SW 1271 (cell line): ENCODE data around the gene CARNS1.
"Not testable (repeated sequence)": the region's sequence is repeated elsewhere in the genome, so short reads cannot be mapped to it uniquely, and the experiment has no call there.

ENCODE experiments used
- DNase-seq, 2 experiments: peaks; one replicate each; lab custom pipeline; 2025; lab: John Stamatoyannopoulos, UW

The CARNS1 gene

GRCh38 chr11:67396259-67396581 is 19.3 kb upstream of the CARNS1 start:
- no peak for DNase-seq

DNA sequence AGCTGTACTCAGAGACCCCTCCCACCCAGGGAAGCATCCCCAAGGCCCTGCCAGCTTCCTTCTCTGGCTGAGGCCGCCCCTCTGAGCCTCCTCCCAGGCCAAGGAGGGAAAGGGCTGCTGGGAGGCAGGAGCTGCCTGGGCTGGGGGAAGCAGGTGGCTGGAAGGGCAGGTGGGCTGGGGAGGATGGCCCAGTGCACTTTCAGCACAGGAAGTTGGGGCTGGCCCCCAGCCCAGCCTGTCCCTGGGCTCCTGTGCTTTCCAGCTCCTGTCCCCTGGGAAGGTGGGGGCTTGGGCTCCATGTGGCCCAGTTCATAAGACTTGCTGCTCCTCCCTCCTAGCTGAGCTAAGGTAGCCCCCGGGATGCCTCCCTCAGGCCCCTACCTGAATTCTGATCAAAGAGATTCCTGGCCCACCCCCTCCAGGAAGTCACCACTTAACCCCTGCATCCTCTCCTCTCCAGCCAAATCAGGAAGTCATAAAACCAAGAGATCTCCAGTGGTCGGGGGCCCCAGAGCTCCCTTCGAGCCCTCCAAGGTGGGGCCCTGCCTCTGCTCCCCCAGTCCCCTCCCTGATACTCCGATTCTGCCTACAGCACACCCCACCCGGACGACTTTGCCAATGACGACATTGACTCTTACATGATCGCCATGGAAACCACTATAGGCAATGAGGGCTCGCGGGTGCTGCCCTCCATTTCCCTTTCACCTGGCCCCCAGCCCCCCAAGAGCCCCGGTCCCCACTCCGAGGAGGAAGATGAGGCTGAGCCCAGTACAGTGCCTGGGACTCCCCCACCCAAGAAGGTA is 18.7 kb upstream of the CARNS1 start:
- no peak for DNase-seq

DNA sequence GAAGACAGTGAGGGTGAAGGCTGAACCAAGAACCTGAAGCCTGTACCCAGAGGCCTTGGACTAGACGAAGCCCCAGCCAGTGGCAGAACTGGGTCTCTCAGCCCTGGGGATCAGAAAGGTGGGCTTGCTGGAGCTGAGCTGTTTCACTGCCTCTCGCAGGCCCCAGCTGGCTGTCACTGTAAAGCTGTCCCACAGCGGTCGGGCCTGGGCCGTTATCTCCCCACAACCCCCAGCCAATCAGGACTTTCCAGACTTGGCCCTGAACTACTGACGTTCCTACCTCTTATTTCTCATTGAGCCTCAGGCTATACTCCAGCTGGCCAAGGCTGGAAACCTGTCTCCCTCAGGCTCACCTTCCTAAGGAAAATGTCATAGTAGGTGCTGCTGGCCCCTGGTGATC is 17.9 kb upstream of the CARNS1 start:
- no peak for DNase-seq

DNA sequence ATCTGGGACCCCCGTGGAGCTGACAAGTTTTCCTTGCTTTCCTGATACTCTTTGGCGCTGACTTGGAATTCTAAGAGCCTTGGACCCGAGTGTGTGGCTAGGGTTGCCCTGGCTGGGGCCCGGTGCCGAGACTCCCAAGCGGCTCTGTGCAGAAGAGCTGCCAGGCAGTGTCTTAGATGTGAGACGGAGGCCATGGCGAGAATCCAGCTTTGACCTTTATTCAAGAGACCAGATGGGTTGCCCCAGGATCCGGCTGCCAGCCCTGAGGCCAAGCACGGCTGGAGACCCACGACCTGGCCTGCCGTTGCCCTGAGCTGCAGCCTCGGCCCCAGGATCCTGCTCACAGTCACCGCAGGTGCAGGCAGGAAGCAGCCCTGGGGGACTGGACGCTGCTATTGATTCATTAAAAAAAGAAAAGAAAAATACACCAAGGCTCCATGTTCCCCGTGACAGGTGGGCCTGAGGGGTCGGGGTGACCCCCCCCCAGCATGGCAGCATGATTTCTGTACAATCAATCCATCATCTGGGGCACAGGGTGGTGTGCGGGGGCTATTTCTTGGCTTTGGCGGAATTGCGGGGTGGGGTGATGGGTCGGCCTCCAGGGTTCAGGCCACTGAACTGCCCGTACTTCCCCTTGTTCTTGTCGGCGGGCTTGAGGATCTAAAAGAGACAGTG is 17.4 kb upstream of the CARNS1 start:
- DNase-seq, result no peak

- no peak for DNase-seq
Observed at GRCh38 chr11:67398661-67399563, 16.6 kb upstream of the CARNS1 start.

DNA sequence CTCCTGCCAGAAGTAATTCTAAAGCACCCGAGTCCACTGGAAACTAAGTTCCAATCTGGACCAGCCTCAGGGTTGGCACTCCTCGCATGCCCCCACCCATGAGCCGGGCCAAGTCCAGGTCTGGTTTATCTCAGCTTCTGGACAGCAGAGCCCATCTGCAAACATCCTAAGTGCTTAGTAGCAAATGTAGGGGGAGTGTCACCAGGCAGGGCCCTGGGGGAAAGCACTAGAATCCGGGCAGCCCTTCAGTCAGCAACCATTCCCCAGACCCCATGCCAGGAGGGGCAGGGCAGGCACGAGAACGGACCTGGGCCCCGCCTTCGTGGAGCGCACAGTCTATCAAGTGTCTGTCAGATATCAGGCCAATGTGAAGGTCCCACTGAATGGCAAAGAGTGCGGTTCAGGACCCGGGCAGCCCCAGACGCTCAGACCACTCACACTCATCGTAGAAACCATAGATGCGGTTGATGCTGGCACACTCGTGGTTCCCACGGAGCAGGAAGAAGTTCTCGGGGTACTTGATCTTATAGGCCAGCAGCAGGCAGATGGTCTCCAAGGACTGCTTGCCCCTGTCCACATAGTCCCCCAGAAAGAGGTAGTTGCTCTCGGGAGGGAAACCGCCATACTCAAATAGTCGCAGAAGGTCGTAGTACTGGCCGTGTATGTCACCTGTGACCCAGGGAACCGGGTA is 15.1 kb upstream of the CARNS1 start:
- no peak for DNase-seq

GRCh38 chr11:67400942-67401494 is 14.5 kb upstream of the CARNS1 start:
- no peak for DNase-seq

DNA sequence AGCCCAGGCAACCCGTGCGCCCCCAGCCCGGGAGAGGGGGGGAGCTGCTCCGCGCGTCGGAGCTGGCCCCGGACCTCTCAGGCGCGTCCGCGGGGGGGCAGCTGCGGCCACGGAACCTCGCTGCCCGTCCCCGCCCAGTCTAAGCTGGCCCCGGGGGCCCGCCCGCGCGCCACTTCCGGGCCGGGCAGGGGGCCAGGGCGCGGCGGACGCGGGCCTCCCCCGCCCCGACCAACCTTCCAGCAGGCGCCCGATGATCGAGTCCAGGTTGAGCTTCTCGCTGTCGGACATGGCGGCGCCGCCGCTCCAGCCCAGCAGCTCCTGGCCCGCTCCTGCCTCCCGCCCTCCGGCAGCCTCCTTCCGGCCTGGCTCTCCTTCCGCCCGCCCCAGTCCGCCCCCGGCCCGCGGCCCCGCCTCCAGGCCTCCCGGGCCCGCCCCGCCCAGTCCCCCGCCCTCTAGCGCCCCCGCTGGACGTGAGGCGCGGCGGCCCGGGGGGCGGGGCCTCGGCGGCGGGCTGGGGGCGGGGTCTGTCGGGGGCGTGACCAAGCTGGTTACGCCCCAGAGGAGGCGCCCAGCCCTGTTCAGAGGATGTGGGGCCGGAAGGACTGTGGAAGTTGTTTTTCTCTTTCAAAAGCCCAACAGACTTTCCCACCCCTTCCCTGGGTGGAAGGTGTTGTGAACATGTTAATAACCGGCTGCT is 13.8 kb upstream of the CARNS1 start, which contains the start of gene PPP1CA:
TSS of gene PPP1CA (minus strand) at position 364 of the 697 bp plus-strand sequence. CDS start at position 288, 76 bp downstream.
- DNase-seq, result peak; percentile 70 to 85

DNA sequence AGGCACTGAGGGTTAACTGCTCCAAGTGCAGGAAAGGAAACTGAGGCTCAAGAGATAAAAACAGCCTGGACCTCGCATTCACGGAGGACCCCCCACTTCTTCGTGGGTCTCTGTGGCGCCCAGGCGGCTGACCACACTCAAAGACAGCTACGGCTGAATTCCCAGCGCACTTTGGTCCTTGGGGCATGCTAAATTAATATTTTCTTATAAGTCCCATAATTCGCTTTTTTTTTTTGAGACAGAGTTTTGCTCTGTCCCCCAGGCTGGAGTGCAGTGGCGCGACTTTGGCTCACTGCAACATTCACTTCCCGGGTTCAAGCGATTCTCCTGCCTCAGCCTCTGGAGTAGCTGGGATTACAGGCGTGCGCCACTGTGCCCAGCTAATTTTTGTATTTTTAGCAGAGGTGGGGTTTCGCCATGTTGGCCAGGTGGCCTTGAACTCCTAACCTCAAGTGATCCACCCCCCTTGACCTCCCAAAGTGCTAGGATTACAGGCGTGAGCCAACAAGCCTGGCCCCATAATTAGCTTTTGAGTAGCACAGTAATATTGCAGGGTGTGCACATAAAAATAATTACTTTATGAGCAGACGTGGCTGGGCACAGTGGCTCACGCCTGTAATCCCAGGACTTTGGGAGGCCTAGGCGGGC is 13.2 kb upstream of the CARNS1 start:
- DNase-seq, result not testable (repeated sequence)

GRCh38 chr11:67403085-67403484 is 12.4 kb upstream of the CARNS1 start:
- not testable (repeated sequence) for DNase-seq

- DNase-seq, result no peak
Observed at GRCh38 chr11:67404515-67405195, 10.8 kb upstream of the CARNS1 start.

GRCh38 chr11:67405196-67405567 is 10.3 kb upstream of the CARNS1 start:
- DNase-seq, result no peak

DNA sequence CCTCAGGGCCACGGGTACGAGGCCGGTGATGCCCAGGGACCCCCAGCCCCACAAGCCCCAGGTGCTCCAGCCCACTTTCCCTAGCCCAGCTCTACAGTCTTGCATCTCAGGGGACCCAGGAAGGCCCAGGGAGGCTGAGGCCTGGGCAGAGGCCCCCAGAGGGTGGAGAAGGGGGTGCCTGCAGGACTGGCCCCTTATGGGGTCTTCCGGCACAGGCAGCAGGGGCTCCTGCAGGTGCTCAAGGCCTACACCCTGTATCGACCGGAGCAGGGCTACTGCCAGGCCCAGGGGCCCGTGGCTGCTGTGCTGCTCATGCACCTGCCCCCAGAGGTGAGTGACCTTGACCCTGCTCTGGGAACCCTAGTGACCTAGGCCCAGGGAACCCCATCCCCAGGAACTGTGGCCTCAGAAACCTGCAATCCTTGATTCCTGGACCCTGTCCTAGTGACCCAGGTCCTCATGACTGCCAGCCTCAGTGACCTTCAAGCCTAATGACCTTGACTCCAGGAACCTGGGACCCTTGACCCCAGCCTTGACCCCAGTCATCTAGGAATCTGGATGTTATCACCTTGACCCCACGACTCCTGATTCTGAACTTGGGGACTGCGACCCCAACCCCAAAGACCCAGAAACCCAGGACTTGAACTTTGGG is 9.7 kb upstream of the CARNS1 start:
- no peak for DNase-seq

DNA sequence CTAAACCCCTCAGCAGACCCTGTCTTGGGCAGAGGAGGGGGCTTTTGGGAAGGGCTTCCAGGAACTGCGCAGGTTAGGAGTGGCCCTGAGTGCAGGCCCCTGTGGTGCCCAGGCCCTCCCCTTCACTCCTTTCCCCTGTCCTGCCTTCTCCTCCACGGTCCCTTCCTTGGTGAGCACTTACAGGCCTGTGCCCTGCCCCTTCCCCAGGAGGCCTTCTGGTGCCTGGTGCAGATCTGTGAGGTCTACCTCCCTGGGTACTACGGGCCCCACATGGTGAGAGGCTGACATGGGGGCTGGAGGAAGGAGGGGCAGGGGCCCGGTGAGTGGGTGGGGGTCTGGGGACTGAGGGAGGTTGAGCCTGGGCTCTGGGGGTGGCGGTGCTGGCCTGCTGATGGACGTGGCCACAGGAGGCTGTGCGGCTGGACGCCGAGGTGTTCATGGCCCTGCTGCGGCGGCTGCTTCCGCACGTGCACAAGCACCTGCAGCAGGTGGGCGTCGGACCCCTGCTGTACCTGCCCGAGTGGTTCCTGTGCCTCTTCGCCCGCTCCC is 9.0 kb upstream of the CARNS1 start:
- DNase-seq, result no peak

GRCh38 chr11:67406969-67407687 is 8.3 kb upstream of the CARNS1 start:
- DNase-seq, result no peak

- DNase-seq, result no peak
Observed at GRCh38 chr11:67407688-67408163, 7.8 kb upstream of the CARNS1 start.

GRCh38 chr11:67408437-67409200 is 6.9 kb upstream of the CARNS1 start:
- no peak for DNase-seq
